HCEC 1CT (cell line): ENCODE measurements around the gene HHIPL1.

ENCODE experiments used
- DNase-seq: peaks from one replicate; pipeline ENCODE4 v3.0.0-alpha.2; 2017

HHIPL1 gene

GRCh38 chr14:99678198-99678597 is 33.3 kb downstream of the HHIPL1 start:
- DNase-seq = no peak

GRCh38 chr14:99679111-99679510 is 34.2 kb downstream of the HHIPL1 start:
- DNase-seq = no peak

- no peak for DNase-seq
Observed at GRCh38 chr14:99679543-99679942, 34.6 kb downstream of the HHIPL1 start.

GRCh38 chr14:99679996-99680395 is 35.1 kb downstream of the HHIPL1 start:
- DNase-seq = no peak

GRCh38 chr14:99681101-99681831 is 36.3 kb downstream of the HHIPL1 start:
- DNase-seq = no peak

GRCh38 chr14:99681832-99682148 is 36.9 kb downstream of the HHIPL1 start:
- DNase-seq = no peak

GRCh38 chr14:99682809-99683618 is 38.1 kb downstream of the HHIPL1 start:
- peak; percentile 61 for DNase-seq

- DNase-seq = peak; percentile 99
Observed at GRCh38 chr14:99683619-99684409, 38.9 kb downstream of the HHIPL1 start, which contains the start of gene CYP46A1. Gene CYP46A1 (plus strand): TSS chr14:99684298. CDS start chr14:99684418, 120 bp downstream.

- no peak for DNase-seq
Observed at GRCh38 chr14:99684410-99684934, 39.5 kb downstream of the HHIPL1 start.

- DNase-seq = no peak
Observed at GRCh38 chr14:99685151-99685591, 40.2 kb downstream of the HHIPL1 start.

GRCh38 chr14:99685596-99685995 is 40.7 kb downstream of the HHIPL1 start:
- no peak for DNase-seq

GRCh38 chr14:99686557-99687283 is 41.8 kb downstream of the HHIPL1 start:
- DNase-seq = no peak

GRCh38 chr14:99687284-99688209 is 42.6 kb downstream of the HHIPL1 start:
- no peak for DNase-seq

GRCh38 chr14:99688210-99688581 is 43.3 kb downstream of the HHIPL1 start:
- no peak for DNase-seq

- DNase-seq = no peak
Observed at GRCh38 chr14:99688629-99689028, 43.7 kb downstream of the HHIPL1 start.

GRCh38 chr14:99689266-99690236 is 44.6 kb downstream of the HHIPL1 start:
- DNase-seq = no peak

GRCh38 chr14:99690636-99691035 is 45.7 kb downstream of the HHIPL1 start:
- no peak for DNase-seq

- DNase-seq = no peak
Observed at GRCh38 chr14:99691111-99691885, 46.4 kb downstream of the HHIPL1 start.

GRCh38 chr14:99693918-99694317 is 49.0 kb downstream of the HHIPL1 start:
- no peak for DNase-seq
